A673 (cell line): ENCODE data around the gene TBC1D22A.

ENCODE experiments used
- EZH2 ChIP-seq: fragments of 200-600 bp; sonication (generic); IDR thresholded peaks from 2 replicates; pipeline ENCODE4 v1.6.1; 2017; ENCODE audit warnings: borderline replicate concordance, low read depth, mild to moderate bottlenecking, mixed read lengths, antibody characterized with exemption, low read length; ENCODE audit not compliant: poor library complexity, severe bottlenecking
- TF ChIP-seq, protein P1 (sequence below): fragments of 300-800, 200-600 bp; sonication (generic); conservative IDR thresholded peaks from 2 replicates; pipeline ENCODE4 v1.5.1; 2017; ENCODE audit warnings: low read depth, mild to moderate bottlenecking, antibody characterized with exemption, low read length, moderate library complexity, mixed read lengths

DNA sequence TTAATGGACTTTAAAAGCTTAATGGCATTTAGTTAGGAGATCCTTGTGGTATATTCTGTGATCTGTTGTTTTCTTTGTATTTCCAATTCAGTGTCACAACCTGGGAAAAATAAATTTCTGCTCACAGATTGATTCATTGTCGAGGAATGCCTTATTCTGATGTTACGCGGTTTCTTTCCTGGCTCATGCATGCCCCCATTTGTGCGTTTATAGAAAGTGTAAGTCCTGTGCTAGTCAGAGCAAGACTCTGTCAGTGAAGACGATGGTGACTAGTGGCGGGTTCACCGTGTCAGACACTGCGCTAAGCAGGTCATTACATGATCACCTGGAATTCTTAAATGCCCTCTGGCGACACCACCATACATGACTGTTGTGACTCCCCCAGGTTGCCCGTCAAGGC, 169.4 kb downstream of the TBC1D22A start:
- TF ChIP-seq, protein P1, sequence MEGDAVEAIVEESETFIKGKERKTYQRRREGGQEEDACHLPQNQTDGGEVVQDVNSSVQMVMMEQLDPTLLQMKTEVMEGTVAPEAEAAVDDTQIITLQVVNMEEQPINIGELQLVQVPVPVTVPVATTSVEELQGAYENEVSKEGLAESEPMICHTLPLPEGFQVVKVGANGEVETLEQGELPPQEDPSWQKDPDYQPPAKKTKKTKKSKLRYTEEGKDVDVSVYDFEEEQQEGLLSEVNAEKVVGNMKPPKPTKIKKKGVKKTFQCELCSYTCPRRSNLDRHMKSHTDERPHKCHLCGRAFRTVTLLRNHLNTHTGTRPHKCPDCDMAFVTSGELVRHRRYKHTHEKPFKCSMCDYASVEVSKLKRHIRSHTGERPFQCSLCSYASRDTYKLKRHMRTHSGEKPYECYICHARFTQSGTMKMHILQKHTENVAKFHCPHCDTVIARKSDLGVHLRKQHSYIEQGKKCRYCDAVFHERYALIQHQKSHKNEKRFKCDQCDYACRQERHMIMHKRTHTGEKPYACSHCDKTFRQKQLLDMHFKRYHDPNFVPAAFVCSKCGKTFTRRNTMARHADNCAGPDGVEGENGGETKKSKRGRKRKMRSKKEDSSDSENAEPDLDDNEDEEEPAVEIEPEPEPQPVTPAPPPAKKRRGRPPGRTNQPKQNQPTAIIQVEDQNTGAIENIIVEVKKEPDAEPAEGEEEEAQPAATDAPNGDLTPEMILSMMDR, result no peak
- TF ChIP-seq EZH2, result no peak
